GM23338 (cell line): ENCODE results near the gene FHIT. TPM values are rescaled to one million over a fixed set of nuclear protein-coding genes. Genes with fewer than 3 reads are reported as not detected.

ENCODE experiments used
- ATAC-seq: fragments of 200-7000 bp; cut with Tn5 transposase; 3 replicates; pipeline ENCODE4 v1.9.1; 2020
- DNase-seq: peaks from one replicate; pipeline ENCODE4 v3.0.0-alpha.2; 2015; ENCODE audit warnings: low spot score
- H2AFZ ChIP-seq: fragments of 200-600 bp; sonication (generic); 2 replicates; pipeline ENCODE4 v1.8.0; 2016; ENCODE audit warnings: antibody characterized with exemption, mild to moderate bottlenecking, moderate library complexity
- H3F3A ChIP-seq: fragments of 200-600 bp; sonication (generic); replicated peaks from 2 replicates; pipeline ENCODE4 v1.8.0; 2017; ENCODE audit warnings: antibody characterized with exemption, mixed run types, low read depth
- H3K27ac ChIP-seq: fragments of 200-600 bp; sonication (generic); 2 replicates; pipeline ENCODE4 v1.6.1; 2016; ENCODE audit warnings: low read depth
- H3K27me3 ChIP-seq: fragments of 200-600 bp; sonication (generic); 2 replicates; pipeline ENCODE4 v1.8.0; 2016; ENCODE audit warnings: mild to moderate bottlenecking, mixed run types, moderate library complexity; ENCODE audit not compliant: insufficient read depth
- H3K36me3 ChIP-seq: fragments of 200-600 bp; sonication (generic); 2 replicates; pipeline ENCODE4 v1.8.0; 2016; ENCODE audit warnings: mild to moderate bottlenecking; ENCODE audit not compliant: insufficient read depth
- H3K4me1 ChIP-seq: fragments of 200-600 bp; sonication (generic); 2 replicates; pipeline ENCODE4 v1.8.0; 2016; ENCODE audit warnings: mild to moderate bottlenecking, moderate library complexity; ENCODE audit not compliant: insufficient read depth
- H3K4me2 ChIP-seq: fragments of 200-600 bp; sonication (generic); 2 replicates; pipeline ENCODE4 v1.7.1; 2017; ENCODE audit warnings: mixed run types
- H3K4me3 ChIP-seq: fragments of 200-600 bp; sonication (generic); 2 replicates; pipeline ENCODE4 v1.6.1; 2016; ENCODE audit warnings: mixed run types
- H3K79me2 ChIP-seq: fragments of 200-600 bp; sonication (generic); replicated peaks from 2 replicates; pipeline ENCODE4 v1.8.0; 2017; ENCODE audit warnings: mild to moderate bottlenecking; ENCODE audit not compliant: insufficient read depth
- H3K9me2 ChIP-seq: fragments of 200-600 bp; sonication (generic); 2 replicates; pipeline ENCODE4 v1.8.0; 2017; ENCODE audit not compliant: insufficient read depth
- H4K20me1 ChIP-seq: fragments of 200-600 bp; sonication (generic); replicated peaks from 2 replicates; pipeline ENCODE4 v1.8.0; 2017; ENCODE audit warnings: mild to moderate bottlenecking; ENCODE audit not compliant: insufficient read depth
- H3K27ac Mint-ChIP-seq: 2 replicates; pipeline ENCODE4 v1.8.0; 2020; ENCODE audit warnings: inconsistent platforms, mild to moderate bottlenecking, moderate library complexity, mixed read lengths
- H3K27me3 Mint-ChIP-seq: 3 replicates; pipeline ENCODE4 v1.8.0; 2022; ENCODE audit warnings: low read depth, mild to moderate bottlenecking, moderate library complexity, mixed read lengths, inconsistent platforms; ENCODE audit not compliant: insufficient read depth, poor library complexity
- H3K36me3 Mint-ChIP-seq: 3 replicates; pipeline ENCODE4 v1.8.0; 2021; ENCODE audit warnings: low read depth, mild to moderate bottlenecking, inconsistent platforms, moderate library complexity, mixed read lengths
- H3K4me1 Mint-ChIP-seq: 3 replicates; pipeline ENCODE4 v1.8.0; 2020; ENCODE audit warnings: mild to moderate bottlenecking, inconsistent platforms, mixed read lengths
- H3K4me3 Mint-ChIP-seq: 3 replicates; pipeline ENCODE4 v1.8.0; 2021; ENCODE audit warnings: moderate library complexity, mild to moderate bottlenecking, inconsistent platforms, mixed read lengths
- H3K9me3 Mint-ChIP-seq: 3 replicates; pipeline ENCODE4 v1.8.0; 2020; ENCODE audit warnings: moderate library complexity, mild to moderate bottlenecking, inconsistent platforms, mixed read lengths
- EZH2 ChIP-seq: fragments of 200-600 bp; sonication (generic); IDR thresholded peaks from one replicate; pipeline ENCODE4 v1.8.0; 2017; ENCODE audit warnings: antibody characterized with exemption, mild to moderate bottlenecking, low read depth; ENCODE audit not compliant: unreplicated experiment
- EZH2phosphoT487 ChIP-seq: fragments of 200-600 bp; sonication (generic); IDR thresholded peaks from one replicate; pipeline ENCODE4 v1.8.1; 2018; ENCODE audit warnings: antibody characterized with exemption; ENCODE audit not compliant: unreplicated experiment
- JUNB ChIP-seq: IDR thresholded peaks from one replicate; pipeline ENCODE4 v1.6.1; 2016; ENCODE audit warnings: antibody characterized with exemption; ENCODE audit not compliant: unreplicated experiment
- ZNF114 ChIP-seq: fragments of 250-450 bp; sonication (Bioruptor Pico); IDR thresholded peaks from 2 replicates; pipeline ENCODE4 v1.5.0; 2020; ENCODE audit warnings: mild to moderate bottlenecking, moderate library complexity
- ZNF331 ChIP-seq: fragments of 250-450 bp; sonication (Bioruptor Pico); IDR thresholded peaks from 2 replicates; pipeline ENCODE4 v1.5.0; 2020; ENCODE audit warnings: low read depth, mild to moderate bottlenecking, moderate library complexity
- ZNF462 ChIP-seq: fragments of 250-450 bp; sonication (Bioruptor Pico); IDR thresholded peaks from 2 replicates; pipeline ENCODE4 v1.5.0; 2020; ENCODE audit warnings: mild to moderate bottlenecking, moderate library complexity
- polyA plus RNA-seq: library from polyadenylated mRNA; unstranded; fragments of >200 nt; fragmentation: Nextera tagmentation; extraction: Ambion mirVana; gene quantifications from 2 replicates; pipeline ENCODE4 v1.2.1, GENCODE V29; 2016
- total RNA-seq: library from RNA; depleted of rRNA; stranded (reverse); fragments of >200 nt; shearing (Covaris generic); gene quantifications from 2 replicates; pipeline ENCODE4 v1.2.3, GENCODE V29; 2014

Gene FHIT
- total and polyA plus RNA-seq, 2 experiments from 2014 or later: 3.0 to 8.3 TPM

GRCh38 chr3:61162965-61163364, 88.3 kb downstream of the FHIT start:
- no peak overlapping the region for H3K4me2 ChIP-seq
- ATAC-seq (no peak), DNase-seq (no peak)
- no peaks in the 10 kb centered on the region for H3K79me2 ChIP-seq
- peaks cover 6% of the 10 kb centered on the region; the same call in 1 of the 3 replicates for H3K9me3 Mint-ChIP-seq
- H3F3A ChIP-seq: no peaks in the 10 kb centered on the region
- peaks cover under 1% of the 10 kb centered on the region; the same call in 1 of the 2 replicates for H3K9me2 ChIP-seq
- H3K4me3 ChIP-seq: no peak overlapping the region
- no peak overlapping the region for H2AFZ ChIP-seq
- H3K27me3 Mint-ChIP-seq: no peaks in the 10 kb centered on the region
- no peaks in the 10 kb centered on the region for H3K36me3 ChIP-seq
- no peak overlapping the region for H3K27ac ChIP-seq
- no peaks in the 10 kb centered on the region for H4K20me1 ChIP-seq
- no peaks in the 10 kb centered on the region for H3K27me3 ChIP-seq
- H3K27ac Mint-ChIP-seq: no peak overlapping the region
- H3K36me3 Mint-ChIP-seq: peaks cover 22% of the 10 kb centered on the region
- H3K4me1 Mint-ChIP-seq: peaks cover 8% of the 10 kb centered on the region; the same call in 2 of the 3 replicates
- TF ChIP-seq JUNB: no peak
- no peak for TF ChIP-seq ZNF331 (CRISPR knock-in tag)
- no peak for TF ChIP-seq EZH2phosphoT487
- no peak for TF ChIP-seq ZNF462
- H3K4me1 ChIP-seq: no peaks in the 10 kb centered on the region; the same call in 1 of the 2 replicates
- no peak overlapping the region for H3K4me3 Mint-ChIP-seq

DNA sequence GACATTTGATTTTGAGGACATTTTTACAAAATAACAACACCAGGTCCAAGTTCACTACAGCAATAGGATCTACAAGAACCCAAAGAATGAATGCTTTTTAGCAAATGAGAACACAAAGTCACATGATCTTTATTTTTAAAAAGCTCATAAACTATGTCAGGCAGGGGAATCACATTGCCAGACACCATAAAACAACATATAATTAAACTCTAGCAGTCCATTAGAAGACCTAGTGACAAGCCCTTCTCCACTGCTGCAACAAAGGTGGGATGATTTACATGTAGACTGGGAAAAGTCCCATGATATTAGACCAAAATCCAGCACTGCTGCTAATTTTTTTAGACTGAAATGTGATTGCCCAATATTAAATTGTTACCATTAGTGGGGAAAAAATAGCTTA, 92.6 kb downstream of the FHIT start:
- H3K27me3 Mint-ChIP-seq: no peaks in the 10 kb centered on the region
- H3K4me1 Mint-ChIP-seq: peaks cover 25% of the 10 kb centered on the region
- Histone ChIP-seq H3K4me2 (no peak overlapping the region), H3K4me3 (no peak overlapping the region), H3K79me2 (no peaks in the 10 kb centered on the region), H3K9me2 (no peaks in the 10 kb centered on the region), H3F3A (no peaks in the 10 kb centered on the region), H3K4me1 (peaks cover 4% of the 10 kb centered on the region; the same call in 1 of the 2 replicates), H3K27ac (no peak overlapping the region), H2AFZ (no peak overlapping the region), H4K20me1 (no peaks in the 10 kb centered on the region), H3K36me3 (no peaks in the 10 kb centered on the region), H3K27me3 (no peaks in the 10 kb centered on the region)
- DNase-seq (no peak), ATAC-seq (no peak)
- no peaks in the 10 kb centered on the region for H3K9me3 Mint-ChIP-seq
- no peak overlapping the region for H3K4me3 Mint-ChIP-seq
- TF ChIP-seq EZH2 (no peak), ZNF114 (no peak)
- H3K27ac Mint-ChIP-seq: no peak overlapping the region
- no peaks in the 10 kb centered on the region; the same call in 2 of the 3 replicates for H3K36me3 Mint-ChIP-seq
